SK-N-SH (cell line): ENCODE data around the gene LIX1.

ENCODE experiments used
- CTCF ChIP-seq: fragments of 200-600 bp; sonication (generic); IDR thresholded peaks from 2 replicates; pipeline ENCODE4 v1.6.1; 2017; ENCODE audit warnings: antibody characterized with exemption, mild to moderate bottlenecking, moderate library complexity
- EP300 ChIP-seq, 2 experiments: IDR thresholded peaks; 2 replicates each; pipeline versions ENCODE4 v1.4.0 to v1.6.1; 2012; ENCODE audit warnings: borderline replicate concordance in 1 of 2, low read depth in 1 of 2, low read length in 1 of 2
- FOXM1 ChIP-seq: IDR thresholded peaks from 2 replicates; pipeline ENCODE4 v1.4.0; 2012; ENCODE audit warnings: low read depth, mild to moderate bottlenecking
- IRF3 ChIP-seq: fragments of 150-350 bp; IDR thresholded peaks from 2 replicates; pipeline ENCODE4 v1.6.1; 2016; ENCODE audit warnings: mild to moderate bottlenecking, low read depth, low read length
- POLR2AphosphoS5 ChIP-seq: IDR thresholded peaks from 2 replicates; pipeline ENCODE4 v1.6.1; 2012; ENCODE audit warnings: low read depth, low read length
- RAD21 ChIP-seq: IDR thresholded peaks from 2 replicates; pipeline ENCODE4 v1.6.1; 2012; ENCODE audit warnings: mild to moderate bottlenecking, low read length
- SIN3A ChIP-seq: IDR thresholded peaks from 2 replicates; pipeline ENCODE4 v1.6.1; 2012; ENCODE audit warnings: low read depth, mild to moderate bottlenecking, low read length, moderate library complexity, borderline replicate concordance
- SMC3 ChIP-seq: IDR thresholded peaks from 2 replicates; pipeline ENCODE4 v1.6.1; 2012; ENCODE audit warnings: low read depth, low read length, improper control_type of control experiment
- TCF12 ChIP-seq: IDR thresholded peaks from 2 replicates; pipeline ENCODE4 v1.4.0; 2012
- USF1 ChIP-seq: IDR thresholded peaks from 2 replicates; pipeline ENCODE4 v1.4.0; 2012; ENCODE audit warnings: low read depth, borderline replicate concordance

- TF ChIP-seq CTCF (no peak), IRF3 (no peak), FOXM1 (no peak), RAD21 (no peak), USF1 (no peak), EP300 (IDR thresholded peaks at IDR 0.05; ENCODE audit: borderline replicate concordance in 1 of 2, low read depth in 1 of 2, low read length in 1 of 2) (no peak), POLR2AphosphoS5 (no peak), SMC3 (no peak), SIN3A (no peak), TCF12 (no peak)
These were observed 51.5 kb downstream of the LIX1 start for GRCh38 chr5:97090944-97091343.
